GM12891 (cell line): ENCODE measurements around the gene SCRG1.

Experiments used
- PAX5 ChIP-seq: IDR thresholded peaks from 2 replicates; pipeline ENCODE4 v1.6.1; 2011; ENCODE audit warnings: low read length, moderate library complexity, mild to moderate bottlenecking; ENCODE audit not compliant: insufficient read depth, severe bottlenecking
- POLR2A ChIP-seq: IDR thresholded peaks from 2 replicates; pipeline ENCODE4 v1.6.1; 2011; ENCODE audit warnings: low read depth, low read length, control low read depth
- POLR2AphosphoS5 ChIP-seq: IDR thresholded peaks from 2 replicates; pipeline ENCODE4 v1.6.1; 2011; ENCODE audit warnings: low read depth, low read length, control low read depth
- POU2F2 ChIP-seq: IDR thresholded peaks from 2 replicates; pipeline ENCODE4 v1.6.1; 2011; ENCODE audit warnings: low read depth, mild to moderate bottlenecking, control low read depth, low read length, moderate library complexity
- TAF1 ChIP-seq: IDR thresholded peaks from 2 replicates; pipeline ENCODE4 v1.6.1; 2011; ENCODE audit warnings: low read depth, low read length, control low read depth

DNA sequence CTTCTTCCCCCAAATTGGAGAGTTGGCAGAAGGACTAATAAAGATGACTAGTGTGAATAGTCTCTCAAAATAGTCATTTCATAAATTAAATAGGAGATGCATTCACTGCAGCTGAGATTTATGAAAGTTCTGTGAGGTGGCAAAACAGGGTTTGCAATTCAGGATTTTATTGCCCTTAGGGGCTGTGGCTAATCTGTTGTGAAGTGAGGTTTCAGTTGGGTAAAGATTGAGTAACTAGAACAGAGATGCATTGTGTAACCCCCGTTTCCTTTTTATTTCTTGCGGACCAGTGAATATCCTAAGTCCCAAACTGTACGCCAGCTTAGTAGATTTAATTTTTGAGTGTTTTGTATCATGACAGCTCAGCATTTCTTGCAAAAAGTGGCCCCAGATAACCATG, 16.2 kb upstream of the SCRG1 start:
- TF ChIP-seq POLR2AphosphoS5 (no peak), POLR2A (no peak), POU2F2 (no peak), TAF1 (no peak), PAX5 (no peak)
